NCI-H1105 (cell line): ENCODE data around the gene NPB.
A peak's percentile ranks its signal among the peaks of the same experiment; 100 is the strongest.

Source experiments
- DNase-seq: peaks from one replicate; lab custom pipeline; 2025; lab: John Stamatoyannopoulos, UW

The NPB gene

DNA sequence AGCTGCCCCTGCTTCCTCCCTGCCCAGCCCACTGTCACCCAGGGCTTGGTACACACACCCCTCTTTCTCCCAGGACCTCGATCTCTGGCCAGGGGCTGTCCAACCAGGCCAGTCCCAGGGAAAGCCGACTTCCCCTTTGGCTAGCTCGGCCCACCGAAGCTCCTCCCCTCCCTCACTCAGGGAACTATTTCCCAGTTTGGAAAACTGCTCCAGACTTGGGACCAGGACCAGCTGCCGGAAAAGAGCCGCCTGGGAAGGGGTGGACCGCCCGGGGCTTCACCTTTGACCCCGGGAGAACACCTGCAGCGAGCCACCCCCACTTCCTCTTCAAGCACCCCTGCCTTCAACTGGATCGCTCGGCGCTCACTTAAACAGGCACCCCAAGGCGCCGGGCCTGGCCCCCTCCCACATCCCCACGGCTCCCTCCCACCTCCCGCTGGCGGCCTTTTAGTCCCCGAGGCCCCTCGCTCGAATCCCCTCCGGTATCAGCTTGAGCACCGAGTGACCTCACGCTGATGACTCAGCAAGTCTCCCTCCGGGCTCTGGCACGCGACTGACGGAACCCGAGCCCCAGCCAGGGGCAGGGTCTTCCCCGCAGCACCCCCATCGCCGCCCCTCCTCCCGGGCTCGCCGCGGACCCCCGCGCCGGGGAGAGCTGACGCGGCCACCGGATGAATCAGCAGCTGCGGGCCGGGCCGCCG lies 24.6 kb downstream of the NPB start:
- DNase-seq = peak; percentile 38

DNA sequence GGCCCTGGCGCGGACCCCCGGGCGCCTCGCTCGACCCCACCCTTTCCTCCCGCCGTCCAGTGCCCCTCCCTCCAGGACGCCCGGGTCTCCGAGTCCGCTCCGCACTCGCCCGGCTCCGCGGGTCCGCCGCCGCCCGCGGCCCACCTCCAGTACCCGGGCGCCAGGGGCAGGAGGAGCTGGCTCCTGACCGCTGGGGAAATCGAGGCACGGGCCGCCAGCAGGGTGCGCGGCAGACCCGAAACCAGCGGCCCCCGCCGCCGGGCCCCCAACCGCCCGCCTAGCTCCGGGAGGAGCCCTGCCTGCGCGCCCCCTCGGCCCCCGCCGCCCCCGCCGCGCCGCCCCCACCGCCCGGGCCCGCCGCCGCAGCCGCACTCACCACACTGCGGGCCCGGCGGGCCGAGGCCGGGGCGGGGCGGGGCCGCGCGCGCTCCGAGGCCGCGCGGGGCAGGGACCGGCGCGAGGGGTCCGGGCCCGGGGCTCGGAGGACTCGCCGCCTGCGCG lies 25.2 kb downstream of the NPB start:
- no peak for DNase-seq

DNA sequence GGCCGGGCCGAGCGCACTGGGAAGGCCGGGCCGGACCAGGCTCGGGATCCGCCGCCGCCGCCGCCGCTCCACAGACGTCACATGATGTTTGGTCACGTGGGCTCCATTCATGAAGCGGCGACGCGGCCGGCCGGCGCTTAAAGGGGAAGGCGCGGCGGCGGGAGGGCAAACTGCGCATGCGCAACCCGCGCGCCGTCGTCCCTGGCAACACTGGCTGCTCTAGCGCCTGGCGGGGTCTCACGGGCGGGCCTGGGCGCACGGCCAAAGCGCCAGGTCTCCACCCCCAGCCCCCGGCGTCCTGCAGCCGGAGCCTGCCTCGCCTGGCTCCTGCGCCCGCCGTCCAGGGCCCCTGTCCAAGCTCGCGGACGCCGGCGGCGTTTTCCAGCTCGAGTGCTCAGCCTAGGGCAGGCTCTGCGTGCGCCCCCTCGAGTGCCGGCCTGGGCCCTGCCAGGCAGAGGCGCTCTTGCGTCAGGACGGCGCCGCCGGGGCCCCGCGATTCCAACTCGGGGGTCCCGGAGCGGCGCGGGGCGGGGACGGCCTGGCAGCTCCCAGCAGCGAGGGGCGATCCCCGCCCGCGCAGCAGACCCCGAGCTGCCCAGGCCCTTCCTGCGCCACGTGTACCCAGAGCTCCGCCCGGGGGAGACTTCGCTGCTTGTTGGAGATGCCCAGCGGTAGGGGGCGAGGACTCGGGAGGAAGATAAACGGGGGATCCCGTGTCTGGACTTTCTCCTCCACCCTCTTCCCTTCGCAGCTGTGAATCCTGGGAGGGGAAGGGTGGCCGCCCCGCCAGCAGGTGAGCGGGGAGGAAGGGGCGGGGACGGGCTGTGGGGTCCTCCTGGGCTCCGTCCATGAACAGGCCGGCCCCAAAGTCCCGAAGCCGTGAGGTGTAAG lies 25.9 kb downstream of the NPB start, which contains the start of gene MAFG:
MAFG (minus strand) TSS at position 83 of the 891 bp plus-strand sequence. CDS start 4,550 bp downstream, outside the sequence.
- peak; percentile 93 for DNase-seq

DNA sequence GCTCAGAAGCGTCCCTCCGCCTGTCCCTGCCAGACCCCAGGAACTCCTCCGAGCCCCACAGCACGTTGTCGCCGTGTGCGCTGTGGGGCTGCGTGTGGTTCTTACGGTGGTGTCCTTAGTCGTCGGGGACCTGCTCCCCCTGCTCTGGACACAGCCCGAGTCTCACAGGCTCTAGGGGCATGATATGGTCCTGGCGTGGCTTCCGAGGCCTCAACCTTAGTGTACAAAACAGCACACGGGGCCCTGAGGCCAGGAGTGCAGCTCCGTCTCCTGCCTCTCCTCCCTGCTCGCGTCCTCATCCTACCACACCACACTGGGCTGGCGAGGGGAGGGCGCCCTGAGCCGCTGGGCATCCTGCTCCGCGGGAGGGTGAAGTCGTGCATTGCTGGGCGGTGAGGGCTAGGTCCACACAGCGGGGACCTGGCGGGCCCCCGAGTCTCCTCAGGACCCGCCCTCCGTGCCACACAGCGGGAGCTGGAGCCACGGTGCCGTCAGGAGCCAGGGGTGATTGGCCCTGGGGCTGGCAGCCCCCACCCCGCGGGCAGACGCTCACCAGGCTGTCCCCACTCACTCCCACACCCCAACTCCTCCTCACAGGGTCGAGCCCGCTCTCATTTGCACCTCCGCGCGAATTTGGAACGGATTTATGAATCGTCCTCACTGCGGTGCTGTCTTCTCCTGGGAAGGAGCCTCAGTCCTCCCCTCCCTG lies 26.7 kb downstream of the NPB start:
- DNase-seq = no peak

DNA sequence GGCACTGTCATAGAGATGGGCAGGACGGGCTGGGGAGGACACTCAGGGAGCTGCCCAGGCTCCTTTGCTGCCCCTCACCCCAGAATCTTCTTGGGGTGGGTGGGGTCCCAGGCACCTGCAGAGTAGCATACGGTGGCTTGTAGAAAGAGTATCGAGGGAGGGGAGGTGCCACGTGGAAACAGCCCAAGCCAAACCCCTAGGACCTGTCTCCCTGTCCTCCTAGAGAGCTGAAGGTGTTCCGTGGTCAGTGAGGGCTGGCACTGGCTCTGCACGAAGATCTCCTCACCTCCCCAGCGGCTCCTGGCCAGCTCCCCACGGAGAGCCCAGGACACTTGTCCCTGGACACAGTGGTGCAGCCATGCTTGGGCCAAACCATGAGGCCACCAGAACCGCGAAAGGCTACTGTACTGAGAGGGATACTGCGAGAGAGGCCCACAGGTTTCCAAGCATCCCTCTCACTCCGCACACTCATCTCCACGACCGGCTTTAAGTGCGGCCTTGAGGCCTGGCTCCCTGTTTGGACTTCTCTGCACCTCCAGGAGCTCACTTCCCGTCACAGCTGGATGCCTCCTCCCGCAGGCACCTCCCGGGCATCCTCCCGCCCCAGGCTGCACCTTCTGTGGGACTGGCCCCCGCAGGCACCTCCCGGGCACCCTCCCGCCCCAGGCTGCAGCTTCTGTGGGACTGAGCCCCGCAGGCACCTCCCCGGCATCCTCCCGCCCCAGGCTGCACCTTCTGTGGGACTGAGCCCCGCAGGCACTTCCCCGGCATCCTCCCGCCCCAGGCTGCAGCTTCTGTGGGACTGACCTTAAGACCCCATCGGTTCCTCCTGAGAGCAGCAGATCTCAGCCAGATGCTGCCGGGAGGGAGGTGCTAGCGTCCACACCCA lies 27.5 kb downstream of the NPB start:
- DNase-seq = no peak

DNA sequence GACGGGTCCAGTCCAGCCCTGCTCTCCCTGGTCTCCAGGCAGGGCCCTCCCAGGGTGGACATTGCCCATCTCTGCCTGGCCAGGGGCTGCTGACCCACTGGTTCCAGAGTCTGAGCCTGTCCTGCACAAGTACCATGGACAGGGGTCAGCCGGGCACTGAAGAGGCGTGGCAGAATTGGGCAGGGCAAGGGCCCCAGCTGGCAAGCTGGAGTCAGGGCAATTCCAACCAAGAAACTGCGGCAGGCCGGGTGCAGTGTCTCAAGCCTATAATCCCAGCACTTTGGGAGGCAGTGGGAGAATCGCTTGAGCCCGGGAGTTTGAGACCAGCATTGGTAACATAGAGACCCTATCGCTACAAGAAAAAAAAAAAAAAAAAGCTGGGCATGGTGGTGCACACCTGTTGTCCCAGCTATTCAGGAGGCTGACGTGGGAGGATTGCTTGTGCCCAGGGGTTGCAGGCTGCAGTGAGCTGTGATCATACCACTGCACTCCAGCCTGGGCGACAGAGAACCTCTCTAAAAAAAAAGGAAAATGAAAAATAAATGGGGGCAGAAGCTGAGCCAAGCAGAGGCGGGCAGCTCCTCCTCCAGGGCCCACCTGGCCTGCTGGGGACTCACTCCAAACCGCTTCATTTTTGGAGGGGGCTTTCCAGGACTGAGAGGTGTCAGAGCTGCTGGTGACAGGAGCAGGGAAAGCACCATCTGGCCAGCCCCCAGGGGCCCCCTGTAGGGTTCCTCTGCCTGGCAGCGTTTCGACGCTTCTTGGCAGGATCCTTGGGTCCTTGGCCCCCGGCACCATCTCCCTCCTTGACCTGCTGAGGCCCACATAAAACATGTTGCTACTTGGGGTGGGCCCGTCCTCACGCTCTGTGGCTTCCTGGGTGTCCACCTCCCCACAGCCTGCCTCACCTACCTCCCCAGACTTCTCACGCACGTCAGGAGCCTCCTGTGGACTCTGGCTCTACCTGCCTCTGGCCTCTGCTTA lies 28.4 kb downstream of the NPB start:
- no peak for DNase-seq

DNA sequence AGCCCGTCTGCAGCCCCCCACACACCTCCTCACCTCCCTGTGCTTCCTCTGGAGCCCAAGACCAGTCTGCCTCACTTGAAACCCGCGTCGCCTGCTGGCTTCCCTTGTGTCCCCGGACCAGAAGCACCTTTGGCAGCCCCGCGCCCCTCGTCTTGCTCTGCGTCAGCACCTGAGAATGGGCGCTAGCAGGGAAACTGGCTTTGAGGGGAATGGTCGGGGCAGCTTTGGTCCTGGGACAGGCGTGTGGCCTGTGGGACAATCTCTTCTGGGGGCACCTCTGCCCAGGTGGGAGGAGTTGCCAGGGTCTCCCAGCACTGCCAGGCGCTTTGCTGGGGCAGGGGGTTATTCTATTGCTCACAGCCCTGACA lies 29.1 kb downstream of the NPB start:
- DNase-seq = no peak

DNA sequence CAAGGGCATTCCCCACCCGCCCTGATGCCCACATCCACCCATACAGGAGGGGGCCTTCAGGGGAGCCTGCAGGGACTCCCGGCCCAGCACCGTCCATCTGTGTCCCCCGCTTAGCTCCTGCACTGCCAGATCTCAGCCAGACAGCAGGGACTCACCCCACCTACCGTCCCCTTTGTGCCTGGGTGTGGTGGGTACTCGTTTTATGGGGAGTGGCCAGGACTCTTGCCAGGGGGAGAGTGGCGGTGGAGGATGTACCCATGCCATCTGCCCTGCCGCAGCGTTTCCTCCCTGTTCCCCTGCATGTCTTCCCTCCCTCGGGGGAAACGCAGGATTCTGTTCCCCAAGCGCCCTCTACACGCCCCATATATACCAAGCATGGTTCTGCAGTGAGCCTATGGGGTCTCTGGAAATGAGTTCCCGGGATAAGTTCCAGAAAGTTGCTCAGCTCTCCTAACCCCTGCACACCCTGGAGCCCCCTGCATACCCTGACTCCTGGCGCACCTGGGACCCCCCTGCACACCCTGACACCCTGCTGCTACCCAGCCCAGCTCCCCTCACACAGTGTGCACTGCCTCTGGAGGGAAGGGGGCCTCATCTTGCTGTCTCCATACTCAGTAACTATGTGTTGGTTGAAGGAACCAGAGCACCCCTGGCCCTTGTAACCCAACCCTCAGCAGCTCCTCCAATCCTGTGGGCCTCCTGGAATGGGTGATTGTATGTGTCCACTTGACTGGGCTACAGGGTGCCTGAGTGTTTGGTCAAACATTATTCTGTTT lies 29.7 kb downstream of the NPB start:
- no peak for DNase-seq

DNA sequence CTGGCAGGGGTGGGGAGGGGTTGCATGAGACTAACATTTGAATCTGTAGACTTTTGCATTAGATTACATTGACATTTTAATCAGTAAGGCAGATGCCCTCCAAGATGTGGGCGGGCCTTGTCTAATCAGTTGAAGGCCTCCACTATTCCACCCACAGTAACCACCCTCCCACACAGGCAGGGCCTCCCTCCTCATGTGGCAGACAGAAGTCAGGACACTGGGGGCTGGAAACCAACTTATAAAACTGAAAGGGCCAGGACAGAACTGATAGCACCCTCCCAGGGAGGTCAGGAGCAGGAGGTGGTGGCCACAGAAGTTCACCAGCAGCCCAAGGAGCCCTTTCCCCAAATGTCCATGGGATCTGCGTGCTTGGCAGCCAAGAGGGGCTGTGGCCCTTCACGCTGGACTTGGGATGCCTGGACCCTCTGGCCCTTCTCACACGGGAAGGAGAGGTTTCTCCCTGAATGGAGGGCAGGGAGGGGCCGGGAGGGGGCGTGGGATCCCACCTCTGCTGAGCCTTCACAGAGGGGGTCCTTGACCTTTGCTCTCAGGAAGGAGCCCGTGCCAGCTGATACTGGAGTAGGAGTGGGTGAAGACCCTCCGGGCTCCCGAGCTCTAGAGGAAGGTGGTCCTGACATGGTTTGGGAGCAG lies 30.4 kb downstream of the NPB start:
- no peak for DNase-seq

DNA sequence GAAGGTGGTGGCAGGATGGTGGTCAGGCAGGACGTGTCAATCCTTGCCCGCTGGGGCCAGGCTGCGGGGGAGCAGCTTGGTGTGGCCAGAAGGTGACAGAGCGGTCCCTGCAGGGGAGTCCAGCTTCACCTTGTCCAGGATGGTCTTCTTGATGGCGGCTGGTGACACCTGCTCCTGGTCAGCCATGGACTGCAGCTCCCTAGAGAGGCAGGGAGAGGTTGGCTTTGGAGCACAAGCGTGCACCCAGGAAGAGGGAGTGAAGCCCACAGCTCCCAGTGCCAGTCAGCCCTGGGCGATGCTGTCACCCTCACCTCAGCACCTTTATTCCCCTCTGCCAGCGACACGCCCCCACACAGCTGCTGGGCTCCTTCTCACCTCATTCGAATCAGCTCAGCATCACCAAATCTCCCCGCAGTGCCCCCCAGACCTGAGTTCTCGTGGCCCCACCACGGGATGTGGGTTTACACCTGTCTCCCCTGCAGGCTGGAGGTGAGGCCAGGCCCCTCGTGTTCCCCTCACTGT lies 31.2 kb downstream of the NPB start:
- no peak for DNase-seq

DNA sequence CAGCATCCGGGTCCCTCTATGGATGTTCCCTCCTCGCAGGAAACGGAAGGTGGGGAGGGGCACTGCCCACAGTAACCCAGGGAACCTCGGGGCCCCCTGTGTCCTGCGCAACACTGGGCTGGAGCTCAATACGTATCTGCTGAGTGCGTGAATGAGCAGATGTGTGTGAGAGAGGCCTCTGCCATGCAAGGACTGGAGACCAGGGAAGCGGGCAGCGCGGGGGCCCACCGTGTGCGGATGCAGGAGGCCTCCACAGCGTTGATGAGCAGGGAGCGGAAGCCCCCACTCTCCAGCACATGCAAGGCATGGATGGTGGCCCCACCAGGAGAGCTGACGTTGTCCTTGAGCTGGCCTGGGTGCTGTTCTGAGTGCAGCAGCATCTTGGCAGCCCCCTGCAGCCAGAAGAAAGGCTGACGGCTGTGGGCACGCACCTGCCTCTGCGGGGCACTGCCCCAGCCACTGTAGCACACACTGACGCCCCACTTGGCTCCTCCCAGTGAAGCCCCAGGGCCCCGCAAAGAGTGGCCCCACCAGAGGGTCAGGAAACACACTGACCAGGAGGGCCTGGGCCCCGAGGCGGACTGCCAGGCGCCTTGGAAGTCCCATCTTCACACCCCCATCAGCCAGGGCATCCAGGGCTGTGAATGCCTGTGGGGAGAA lies 32.2 kb downstream of the NPB start:
- no peak for DNase-seq

DNA sequence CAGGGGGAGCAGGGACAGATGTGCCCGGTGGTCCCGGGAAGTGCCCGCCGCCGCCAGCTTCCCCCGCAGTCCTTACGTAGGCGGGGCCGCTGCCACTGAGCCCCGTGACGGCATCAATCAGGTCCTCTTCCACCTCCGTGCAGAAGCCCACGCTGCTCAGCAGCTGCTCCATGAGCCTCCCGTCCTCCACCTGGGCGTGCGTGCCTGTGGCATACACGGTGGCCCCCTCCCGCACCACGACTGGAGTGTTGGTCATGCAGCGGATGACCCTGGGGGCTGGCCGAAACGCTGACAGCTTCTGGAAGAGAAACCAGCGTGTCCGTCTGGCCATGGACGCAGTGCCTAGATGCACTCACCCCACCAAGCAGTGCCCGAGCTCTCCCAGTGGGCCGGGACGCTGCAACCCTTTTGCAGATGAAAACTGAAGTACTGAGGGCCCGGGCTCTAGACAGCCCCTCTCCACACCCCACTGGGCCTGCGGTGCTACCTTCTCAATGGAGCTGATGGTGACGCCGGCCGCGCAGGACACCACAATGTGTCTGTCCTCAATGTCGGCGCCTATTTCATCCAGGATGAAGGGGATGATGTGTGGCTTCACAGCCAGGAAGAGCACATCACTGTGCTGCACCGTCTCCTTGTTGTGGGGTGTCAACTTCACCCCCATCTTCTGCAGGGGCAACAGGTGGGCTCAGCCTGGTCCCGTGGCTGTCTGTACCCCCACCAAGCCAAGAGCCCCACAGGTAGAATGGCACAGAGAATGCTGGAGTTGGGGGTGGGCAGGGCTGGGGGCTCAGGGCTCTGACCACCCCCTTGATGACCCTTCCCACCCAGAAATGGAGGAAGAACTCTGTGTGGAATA lies 33.0 kb downstream of the NPB start:
- no peak for DNase-seq

DNA sequence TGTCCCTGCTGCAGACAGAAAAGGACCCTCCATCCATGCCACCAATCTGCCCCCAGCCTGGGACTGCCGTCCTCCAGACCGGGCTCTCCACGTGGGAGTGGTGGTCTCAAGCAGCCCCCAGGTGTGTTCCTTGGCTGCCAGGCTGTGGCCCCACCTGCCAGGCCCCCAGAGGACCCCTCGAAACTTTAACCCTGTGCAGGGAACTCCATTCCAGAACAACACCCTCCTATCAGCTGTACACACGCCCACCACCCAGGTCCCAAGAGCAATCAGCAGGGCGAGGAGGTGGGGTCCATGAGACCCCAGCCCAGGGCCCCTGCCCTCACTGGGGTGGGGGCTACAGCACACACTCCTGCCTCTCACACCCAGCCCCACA lies 33.7 kb downstream of the NPB start:
- no peak for DNase-seq

DNA sequence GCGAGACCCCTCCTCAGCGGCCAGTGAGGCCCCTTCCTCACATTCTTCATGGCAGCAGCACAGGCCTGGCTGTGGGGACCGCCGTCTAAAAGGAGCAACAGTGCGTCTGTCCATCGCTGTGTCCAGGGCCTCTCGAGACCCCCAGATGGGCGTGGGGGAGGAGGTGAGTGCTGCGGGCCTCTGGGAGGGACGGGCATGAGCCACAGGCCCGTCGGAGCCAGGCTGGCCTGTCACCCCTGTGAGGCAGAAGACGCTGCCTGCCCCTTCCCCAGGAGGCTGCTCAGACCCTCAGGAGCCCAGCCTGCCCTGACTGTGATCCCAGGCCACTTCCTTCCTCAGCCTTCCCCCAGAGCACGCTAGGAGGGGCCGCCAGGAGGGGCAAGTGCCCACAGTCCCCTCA lies 37.2 kb downstream of the NPB start:
- DNase-seq = no peak

DNA sequence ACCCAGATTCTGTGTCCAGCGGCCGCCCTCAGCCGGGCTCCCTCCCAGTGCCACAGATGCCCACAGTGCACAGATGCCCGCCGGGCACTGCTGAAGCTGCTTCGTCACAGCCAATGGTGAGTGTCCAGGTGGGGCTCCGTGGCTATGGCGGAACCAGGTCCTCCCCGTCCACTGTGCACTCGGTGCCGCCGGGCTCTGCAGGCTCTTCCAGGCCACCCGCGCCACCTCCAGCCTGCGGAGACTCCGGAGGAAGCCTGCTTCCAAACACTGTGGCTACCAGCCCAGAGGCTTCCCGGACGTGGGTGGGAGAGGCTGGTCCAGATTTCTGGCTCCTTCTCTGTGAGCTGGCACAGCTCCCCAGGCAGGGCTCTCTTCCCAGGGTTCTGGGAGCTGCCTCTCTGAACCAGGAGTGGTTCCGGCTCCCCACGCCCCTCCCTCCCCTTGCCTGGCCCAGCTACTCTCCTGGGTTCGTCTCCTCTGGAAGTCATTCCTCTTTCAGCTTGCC lies 37.9 kb downstream of the NPB start:
- DNase-seq = no peak

DNA sequence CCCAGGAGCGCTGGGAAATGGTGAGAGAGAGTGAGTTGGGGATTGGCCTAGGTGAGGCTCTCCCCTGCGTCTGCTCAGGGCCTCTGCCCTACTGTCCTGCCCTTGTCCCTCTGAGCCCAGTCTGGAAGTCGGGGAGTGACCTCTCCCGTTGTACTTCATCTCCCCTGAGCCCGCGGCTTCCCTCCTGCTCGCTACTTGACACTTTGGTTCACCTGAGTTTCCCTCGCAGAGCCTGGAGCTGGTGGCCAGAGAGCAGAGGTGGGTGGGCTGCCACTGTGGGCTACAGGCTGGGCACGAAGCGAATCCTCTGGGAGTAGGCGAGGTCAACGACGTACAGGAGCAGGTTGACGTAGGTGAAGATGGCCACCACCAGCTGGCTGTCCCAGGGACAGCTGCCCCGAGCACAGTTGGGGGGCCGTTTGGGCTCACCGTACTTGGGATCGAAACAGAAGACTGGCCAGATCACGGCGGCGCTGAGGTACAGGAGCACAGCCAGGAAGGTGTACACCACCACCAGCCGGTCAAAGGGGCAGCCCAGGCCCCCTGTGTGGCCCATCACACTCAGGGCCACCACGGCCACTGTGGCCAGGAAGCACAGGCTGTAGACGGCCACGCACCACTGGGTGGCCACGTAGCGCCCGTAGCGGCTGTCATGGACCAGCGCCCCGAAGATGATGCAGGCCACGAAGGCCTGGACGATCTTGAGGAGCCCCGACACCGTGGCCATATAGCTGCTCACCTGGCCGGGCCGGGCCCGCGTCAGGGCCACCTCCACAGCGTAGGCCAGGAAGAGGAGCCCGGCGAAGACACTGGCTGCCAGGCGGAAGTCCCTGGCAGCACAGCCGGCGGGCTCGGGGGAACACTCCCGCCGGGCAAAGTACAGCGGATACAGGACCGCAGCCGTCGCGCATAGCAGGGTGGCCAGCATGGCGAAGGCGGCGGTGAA lies 38.8 kb downstream of the NPB start:
- no peak for DNase-seq
